ENCODE measurements around the gene EIF4G1. TPM values are rescaled to one million over a fixed set of nuclear protein-coding genes. Genes with fewer than 3 reads are reported as not detected.

The EIF4G1 gene
- total and polyA plus RNA-seq, 2 of the 4 experiments (the other 2 are of a cell fraction), result 225 to 274 TPM

- ATAC-seq (ENCODE audit: low read depth) (peak; percentile 8), DNase-seq (peak; percentile 65)
- ChIA-PET POLR2A (ENCODE audit: unreplicated experiment) (interaction anchor here (2.2 kb wide), 1 partner anchor 21 kb away, joined by 5 read pairs; no protein-coding TSS in a partner anchor), CTCF (interaction anchor here (1.1 kb wide), 1 partner anchor 9 kb away, joined by 4 read pairs; no protein-coding TSS in a partner anchor)
- H4K5ac ChIP-seq (ENCODE audit: low read depth, low read length), result peak overlapping the region; percentile 54; the same call in 1 of the 2 replicates
- peak overlapping the region; percentile 96 for H3K27ac ChIP-seq (ENCODE audit: insufficient read depth, low read length)
- peaks cover 25 to 90% of the 10 kb centered on the region in 2 experiments for H3K79me1 ChIP-seq (ENCODE audit: low read depth in 1 of 2, low read length in 2 of 2)
- WGBS, 2 experiments (ENCODE audit: extremely low coverage in 2 of 2, insufficient read length in 1 of 2), result 28% methylated on average over 4 of the region's 17 CpGs; no CpG with 5 or more reads in 1 of the 2 experiments
- no peaks in the 10 kb centered on the region for H3K9me3 ChIP-seq (ENCODE audit: control insufficient read depth, insufficient read depth, low read length)
- peak overlapping the region; percentile 49 for H4K91ac ChIP-seq (ENCODE audit: insufficient read depth, low read depth, low read length)
- no peaks in the 10 kb centered on the region for H3K27me3 ChIP-seq (ENCODE audit: control insufficient read depth, insufficient read depth, low read length)
- H2AK9ac ChIP-seq (replicated peaks; ENCODE audit: low read depth, low read length, poor library complexity), result peak overlapping the region; percentile 92
- H3K4me3 ChIP-seq (ENCODE audit: insufficient read depth, low read depth, low read length), result peak overlapping the region; percentile 91
- H2BK20ac ChIP-seq (ENCODE audit: low read depth, low read length), result no peak overlapping the region
- peak overlapping the region; percentile 86 for H2AK5ac ChIP-seq (ENCODE audit: low read depth, low read length)
- peaks cover 57% of the 10 kb centered on the region for H4K20me1 ChIP-seq (ENCODE audit: insufficient read depth, low read length)
- peak overlapping the region; percentile 88 for H2AFZ ChIP-seq (replicated peaks; ENCODE audit: low read length, poor library complexity)
- peak overlapping the region; percentile 11; the same call in 1 of the 2 replicates for H2BK120ac ChIP-seq (ENCODE audit: low read depth, low read length)
- intact Hi-C loops (cut with micrococcal nuclease), result no loop called here
- peak overlapping the region; percentile 88 for H3K4me2 ChIP-seq (ENCODE audit: low read depth, low read length)
- BruUV-seq (replicated peaks), result no TSS peak
- H3K18ac ChIP-seq (ENCODE audit: low read depth, low read length), result no peak overlapping the region
- peaks cover 42% of the 10 kb centered on the region for H3K4me1 ChIP-seq (ENCODE audit: control insufficient read depth, insufficient read depth, low read length)
- peak overlapping the region; percentile 50 for H3K4ac ChIP-seq (ENCODE audit: low read depth, low read length)
- no peak for TF ChIP-seq RCOR1 (IDR thresholded peaks at IDR 0.05; ENCODE audit: insufficient replicate concordance, low read length)
- TF ChIP-seq POLR2A (IDR thresholded peaks at IDR 0.05; ENCODE audit: low read depth, low read length), result peak; percentile 13; the same call in 1 of the 2 replicates
- H3K56ac ChIP-seq (ENCODE audit: extremely low read depth, insufficient read depth, low read length), result peak overlapping the region; percentile 36; the same call in 1 of the 2 replicates
- H2BK5ac ChIP-seq (ENCODE audit: low read depth, low read length, poor library complexity, severe bottlenecking), result peak overlapping the region; percentile 85
- peaks cover 35% of the 10 kb centered on the region for H3K36me3 ChIP-seq (ENCODE audit: control insufficient read depth, insufficient read depth, low read length)
- dilution Hi-C loops (cut with HindIII; ENCODE audit: low sequenced_read_pairs, unreplicated experiment), result no loop called here
- peak overlapping the region; percentile 34 for H3K14ac ChIP-seq (replicated peaks; ENCODE audit: low read depth, low read length)
- peak overlapping the region; percentile 84 for H3K9ac ChIP-seq (ENCODE audit: low read depth, low read length)
- peak overlapping the region; percentile 39 for H3K23ac ChIP-seq (ENCODE audit: low read depth, low read length)
- in situ Hi-C loops (cut with MboI; ENCODE audit: low sequenced_read_pairs), result no loop called here
- H4K8ac ChIP-seq (ENCODE audit: low read depth in 2 of 2, low read length in 2 of 2), result peak overlapping the region; percentile 8 to 72; a peak in 3 of 4 replicates
- H3K9me1 ChIP-seq (ENCODE audit: insufficient read depth, low read length), result peaks cover 35% of the 10 kb centered on the region
- no peak overlapping the region for H2BK15ac ChIP-seq (ENCODE audit: low read depth, low read length)
Measured at GRCh38 chr3:184336547-184337398, 22.4 kb downstream of the EIF4G1 start.

Data from IMR-90 (cell line).